ENCODE data around the gene IQGAP2. TPM values are rescaled to one million over a fixed set of nuclear protein-coding genes. Genes with fewer than 3 reads are reported as not detected.

IQGAP2 gene
- total and polyA plus RNA-seq, 9 of the 15 experiments (the other 6 are each of a cell fraction or from before 2014, with no cell fraction given), result 8.7 to 23.2 (median 17.4) TPM

- TF ChIP-seq POLR3A (IDR thresholded peaks at IDR 0.05; ENCODE audit: borderline replicate concordance, extremely low read depth, insufficient read depth, insufficient read length), result no peak
- no peak for TF ChIP-seq ZNF583 (CRISPR knock-in tag; IDR thresholded peaks at IDR 0.05)
- no peak for TF ChIP-seq ZFP1 (CRISPR knock-in tag; IDR thresholded peaks at IDR 0.05)
- TF ChIP-seq, protein P1, sequence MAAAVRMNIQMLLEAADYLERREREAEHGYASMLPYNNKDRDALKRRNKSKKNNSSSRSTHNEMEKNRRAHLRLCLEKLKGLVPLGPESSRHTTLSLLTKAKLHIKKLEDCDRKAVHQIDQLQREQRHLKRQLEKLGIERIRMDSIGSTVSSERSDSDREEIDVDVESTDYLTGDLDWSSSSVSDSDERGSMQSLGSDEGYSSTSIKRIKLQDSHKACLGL (CRISPR knock-in tag; IDR thresholded peaks at IDR 0.05; ENCODE audit: borderline replicate concordance, poor library complexity, severe bottlenecking), result no peak
- no peak for TF ChIP-seq MIER1 (IDR thresholded peaks at IDR 0.05; ENCODE audit: low read depth)
- ATAC-seq (no peak), DNase-seq (ENCODE audit: extremely low read depth in 1 of 4, low spot score in 3 of 4) (no peak), FAIRE-seq (no peak)
- Histone ChIP-seq H3K4me2 (ENCODE audit: insufficient read depth, low read length) (no peak overlapping the region), H3K27ac (ENCODE audit: extremely low read depth, low read depth, low read length) (no peak overlapping the region), H4K20me1 (replicated peaks; ENCODE audit: control insufficient read depth, insufficient read depth, low read length) (no peaks in the 10 kb centered on the region), H3K9me1 (ENCODE audit: control insufficient read depth, insufficient read depth, low read length) (no peaks in the 10 kb centered on the region), H3K9me3 (replicated peaks; ENCODE audit: control insufficient read depth, insufficient read depth, low read depth, low read length) (no peaks in the 10 kb centered on the region), H3K4me3 (no peak overlapping the region), H3K9ac (ENCODE audit: insufficient read depth in 1 of 2, low read depth in 2 of 2, low read length in 2 of 2) (no peak overlapping the region), H3K79me2 (ENCODE audit: control insufficient read depth, insufficient read depth, low read length) (no peaks in the 10 kb centered on the region), H3K36me3 (ENCODE audit: control insufficient read depth, insufficient read depth, low read length) (no peaks in the 10 kb centered on the region), H3K27me3 (ENCODE audit: control insufficient read depth in 2 of 2, insufficient read depth in 2 of 2, low read length in 2 of 2) (no peaks in the 10 kb centered on the region), H2AFZ (ENCODE audit: low read depth, low read length) (no peak overlapping the region), H3K4me1 (replicated peaks in 1 of 2; ENCODE audit: control insufficient read depth in 2 of 2, insufficient read depth in 2 of 2, low read length in 2 of 2) (peaks cover 7 to 45% of the 10 kb centered on the region in 2 experiments; a peak in 4 of 5 replicates)
- ChIA-PET CTCF (ENCODE audit: low intra/inter-chr PET ratio) (interaction anchor here (0.7 to 1.4 kb wide), 2 partner anchors 142 to 206 kb away, joined by 4 to 9 read pairs; no protein-coding TSS in a partner anchor), POLR2A (interaction anchor here (1.0 kb wide), 1 partner anchor 10 kb away, joined by 5 read pairs; no protein-coding TSS in a partner anchor)
- intact Hi-C loops (cut with micrococcal nuclease) (no loop called here), in situ Hi-C loops (cut with MboI) (no loop called here)
- 58% methylated on average over 4 of the region's 4 CpGs for WGBS (ENCODE audit: insufficient coverage, low coverage, missing lambda C conversion rate)
- BruUV-seq (replicated peaks), result no TSS peak
Measured at GRCh38 chr5:76545184-76545583, 142.1 kb downstream of the IQGAP2 start.
